GM12892 (cell line): ENCODE data around the gene DENND2A.
"Not testable (repeated sequence)": the region's sequence is repeated elsewhere in the genome, so short reads cannot be mapped to it uniquely, and the experiment has no call there.

ENCODE experiments used
- DNase-seq: peaks from one replicate; pipeline ENCODE4 v3.0.0; 2011; ENCODE audit not compliant: insufficient read length
- FAIRE-seq: peaks from 2 replicates; lab custom pipeline; 2011; peaks lifted over from hg19 to GRCh38; lab: Jason Lieb, UNC
- POLR2A ChIP-seq: IDR thresholded peaks from 2 replicates; pipeline ENCODE4 v1.6.1; 2011; ENCODE audit warnings: low read depth, low read length, control low read depth
- POLR2AphosphoS5 ChIP-seq: IDR thresholded peaks from 2 replicates; pipeline ENCODE4 v1.6.1; 2011; ENCODE audit warnings: low read depth, low read length, control low read depth
- TAF1 ChIP-seq: IDR thresholded peaks from 2 replicates; pipeline ENCODE4 v1.6.1; 2011; ENCODE audit warnings: low read depth, mild to moderate bottlenecking, control low read depth, low read length, borderline replicate concordance

Gene DENND2A

GRCh38 chr7:140638173-140638791, 2.3 kb downstream of the DENND2A start:
- no peak for FAIRE-seq
- TF ChIP-seq POLR2A (no peak), POLR2AphosphoS5 (no peak), TAF1 (no peak)

DNA sequence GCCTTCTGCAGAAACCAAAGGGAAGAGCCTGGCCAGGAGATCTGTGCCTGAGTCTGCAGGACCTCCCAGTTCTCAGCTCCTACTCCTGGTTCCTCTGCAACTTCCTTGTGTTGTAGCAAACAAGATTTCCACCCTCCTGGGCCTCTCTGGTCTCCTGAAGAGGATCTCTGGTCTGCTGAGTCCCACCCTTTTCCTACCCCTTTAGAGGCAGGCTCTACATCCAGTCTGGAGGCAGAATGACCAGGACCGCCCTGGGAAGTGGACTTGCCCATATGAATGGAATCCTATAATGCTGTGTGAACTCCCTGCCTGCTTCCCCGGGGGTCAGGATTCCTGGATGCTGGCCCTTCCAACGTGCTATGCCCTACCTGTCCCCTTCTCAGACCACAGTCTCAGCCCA, 3.2 kb downstream of the DENND2A start:
- FAIRE-seq = no peak
- TF ChIP-seq TAF1 = no peak
- TF ChIP-seq POLR2A = no peak
- no peak for TF ChIP-seq POLR2AphosphoS5
- no peak for DNase-seq

More at GRCh38 chr7:140638173-140638791, 2.3 kb downstream of the DENND2A start:
- no peak for DNase-seq

GRCh38 chr7:140635816-140636215, 4.8 kb downstream of the DENND2A start:
- no peak for FAIRE-seq
- TF ChIP-seq POLR2AphosphoS5 (no peak), TAF1 (no peak), POLR2A (no peak)

DNA sequence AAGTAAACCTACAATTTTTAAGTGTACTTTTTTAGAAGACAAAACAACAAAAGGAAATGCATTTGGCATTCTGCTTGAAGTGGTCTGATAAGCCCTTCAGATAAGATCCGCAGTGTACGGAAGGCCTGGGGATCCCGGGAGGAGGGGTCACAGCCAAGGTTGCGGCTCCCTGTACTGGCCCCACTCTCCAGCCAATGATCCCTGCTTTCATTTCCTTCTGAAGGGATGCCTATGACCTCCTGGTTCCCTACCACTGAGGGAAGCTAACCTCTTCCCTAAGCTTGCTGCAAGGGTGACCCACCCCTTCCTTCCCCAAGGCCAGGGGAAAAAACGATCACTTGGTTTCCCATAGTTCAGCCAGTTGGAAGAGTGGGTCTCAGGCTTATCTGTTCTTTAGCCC, 5.3 kb downstream of the DENND2A start:
- FAIRE-seq = no peak
- TF ChIP-seq POLR2A = no peak
- no peak for TF ChIP-seq POLR2AphosphoS5
- TF ChIP-seq TAF1 = no peak
- no peak for DNase-seq

More at GRCh38 chr7:140635816-140636215, 4.8 kb downstream of the DENND2A start:
- no peak for DNase-seq

DNA sequence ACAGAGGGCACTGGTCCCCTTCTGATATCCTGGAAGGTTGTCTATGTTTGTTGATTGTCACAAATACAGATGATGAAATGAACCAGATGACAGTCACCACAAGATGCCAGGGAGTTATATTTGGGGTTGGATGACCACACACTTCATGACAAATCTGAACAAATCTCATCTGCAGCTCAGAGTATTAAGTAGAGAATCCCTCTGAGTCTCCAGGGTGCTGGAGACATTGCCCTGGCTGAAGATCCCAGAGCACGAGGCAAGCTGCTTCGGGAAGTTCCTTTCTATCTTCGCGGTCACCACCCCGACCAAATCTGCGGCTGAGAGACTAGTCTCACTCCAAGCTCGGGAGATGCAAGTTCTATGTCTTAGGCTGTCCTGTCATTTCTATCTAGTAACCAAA, 9.0 kb downstream of the DENND2A start:
- no peak for DNase-seq
- no peak for FAIRE-seq

GRCh38 chr7:140631021-140631420, 9.6 kb downstream of the DENND2A start:
- DNase-seq = no peak
- TF ChIP-seq POLR2A = no peak
- TF ChIP-seq POLR2AphosphoS5 = no peak
- no peak for TF ChIP-seq TAF1
- no peak for FAIRE-seq

More for the DNA sequence above, 9.0 kb downstream of the DENND2A start:
- TF ChIP-seq TAF1 (no peak), POLR2AphosphoS5 (no peak), POLR2A (no peak)

GRCh38 chr7:140625908-140626868, 14.4 kb downstream of the DENND2A start:
- FAIRE-seq (no peak), DNase-seq (no peak)
- TF ChIP-seq POLR2A = no peak
- no peak for TF ChIP-seq POLR2AphosphoS5
- TF ChIP-seq TAF1 = no peak

GRCh38 chr7:140625192-140625558, 15.4 kb downstream of the DENND2A start:
- not testable (repeated sequence) for FAIRE-seq, DNase-seq

DNA sequence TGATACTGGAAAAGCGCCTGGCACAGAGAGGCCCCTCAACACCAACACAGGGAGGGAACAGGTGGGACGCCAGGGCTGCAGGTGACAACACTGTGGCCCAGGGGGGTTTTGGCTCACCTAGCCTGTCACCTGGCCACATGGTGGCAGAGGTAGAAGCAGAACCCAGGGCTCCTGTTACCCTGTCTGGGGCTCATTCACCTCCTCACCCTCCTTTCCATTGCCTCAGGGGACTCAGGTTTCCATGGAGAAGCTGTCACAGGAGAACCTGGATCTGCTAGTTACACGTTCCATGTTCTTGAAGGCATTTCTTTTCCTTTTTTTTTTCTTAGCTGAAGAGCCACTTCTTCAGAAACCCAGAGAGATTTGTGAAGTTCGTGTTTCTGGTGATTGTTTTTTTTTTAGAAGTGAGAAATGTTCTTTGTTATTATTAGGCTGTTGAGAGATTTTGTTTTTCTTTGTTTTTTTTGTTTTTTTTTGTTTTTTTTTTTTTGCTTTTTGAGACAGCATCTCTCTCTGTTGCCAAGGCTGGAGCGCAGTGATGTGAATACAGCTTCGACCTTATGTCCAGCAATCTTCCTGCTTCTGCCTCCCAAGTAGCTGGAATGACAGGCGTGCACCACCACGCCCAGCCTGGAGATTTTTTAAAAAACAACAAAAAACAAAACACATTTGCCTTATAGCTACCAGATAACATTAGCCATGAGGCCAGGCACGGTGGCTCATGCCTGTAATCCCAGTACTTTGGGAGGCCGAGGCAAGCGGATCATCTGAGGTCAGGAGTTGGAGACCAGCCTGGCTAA, 16.0 kb downstream of the DENND2A start:
- no peak for DNase-seq
- TF ChIP-seq POLR2A (no peak), TAF1 (no peak), POLR2AphosphoS5 (no peak)
- FAIRE-seq = no peak

DNA sequence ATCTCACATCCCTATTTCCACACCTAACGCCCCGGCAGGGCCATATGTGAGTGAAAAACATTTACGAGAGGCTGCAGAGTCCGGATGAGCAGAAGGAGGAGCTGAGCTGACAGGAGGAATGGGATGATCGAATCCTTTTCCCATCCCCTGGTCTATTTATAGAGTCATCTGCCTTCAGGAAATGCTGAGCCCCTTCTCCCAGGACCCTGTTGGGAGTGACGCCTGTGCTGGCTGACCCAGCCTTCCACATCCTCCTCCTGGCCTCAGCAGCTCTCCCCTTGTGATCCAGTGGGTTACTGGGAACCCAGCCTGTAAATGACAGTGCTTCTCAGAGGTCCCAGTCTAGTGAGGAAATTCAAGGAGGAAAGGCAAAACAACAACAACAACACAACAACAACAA, 16.6 kb downstream of the DENND2A start:
- no peak for DNase-seq
- no peak for FAIRE-seq
- TF ChIP-seq POLR2A (no peak), POLR2AphosphoS5 (no peak), TAF1 (no peak)

GRCh38 chr7:140621401-140622021, 19.1 kb downstream of the DENND2A start:
- FAIRE-seq (no peak), DNase-seq (no peak)
- TF ChIP-seq POLR2A (no peak), POLR2AphosphoS5 (no peak), TAF1 (no peak)

DNA sequence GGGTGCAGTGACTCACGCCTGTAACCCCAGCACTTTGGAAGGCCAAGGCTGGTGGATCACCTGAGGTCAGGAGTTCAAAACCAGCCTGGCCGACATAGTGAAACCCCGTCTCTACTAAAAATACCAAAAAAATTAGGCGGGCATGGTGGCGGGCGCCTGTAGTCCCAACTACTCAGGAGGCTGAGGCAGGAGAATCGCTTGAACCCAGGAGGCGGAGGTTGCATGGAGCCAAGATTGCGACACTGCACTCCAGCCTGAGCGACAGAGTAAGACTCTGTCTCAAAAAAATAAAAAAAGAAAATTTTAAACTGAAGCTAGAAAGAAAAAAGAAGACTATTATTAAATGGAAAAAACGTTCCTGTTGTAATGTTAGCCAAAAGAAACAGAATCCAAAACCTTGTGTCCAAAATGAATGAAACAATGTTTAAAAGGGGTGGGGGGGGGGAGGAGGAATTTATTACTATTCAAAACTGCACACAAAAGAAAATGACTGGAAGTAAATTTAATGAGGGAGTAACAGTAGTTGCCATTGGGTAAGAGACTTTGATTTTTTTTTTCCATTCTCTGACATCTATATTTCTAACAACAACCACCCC, 20.6 kb downstream of the DENND2A start:
- not testable (repeated sequence) for DNase-seq, FAIRE-seq
